ENCODE measurements around the gene PIK3C2G.

The PIK3C2G gene

DNA sequence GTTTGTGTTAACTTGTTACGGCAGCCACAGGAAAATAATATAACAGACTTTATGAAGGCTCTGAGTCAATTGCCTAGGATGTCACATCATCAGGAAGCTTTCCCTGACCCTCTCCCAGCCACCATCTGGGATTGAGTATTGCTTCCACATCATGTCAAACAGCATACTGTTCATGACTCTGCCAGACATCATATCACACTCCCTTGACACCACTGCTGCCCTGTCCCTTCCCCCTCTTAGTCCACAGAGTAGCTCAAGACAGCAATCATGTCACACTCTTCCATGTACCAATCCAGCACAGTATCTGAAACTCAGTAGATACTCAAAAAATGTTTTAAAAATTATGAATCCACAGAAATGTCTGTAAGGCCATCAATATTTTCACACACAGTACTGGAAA is 168.0 kb downstream of the PIK3C2G start:
- Histone ChIP-seq H2AFZ (ENCODE audit: low read depth, low read length) (no peak overlapping the region), H3K4me2 (ENCODE audit: insufficient read depth, low read length) (no peak overlapping the region), H3K27ac (ENCODE audit: low read length) (no peak overlapping the region), H3K79me2 (ENCODE audit: insufficient read depth, low read length) (no peaks in the 10 kb centered on the region), H4K20me1 (ENCODE audit: insufficient read depth, low read length) (no peaks in the 10 kb centered on the region), H3K4me1 (ENCODE audit: insufficient read depth, low read length) (no peaks in the 10 kb centered on the region), H3K36me3 (ENCODE audit: insufficient read depth, low read length) (no peaks in the 10 kb centered on the region), H3K4me3 (ENCODE audit: low read depth in 1 of 2, low read length in 2 of 2) (no peak overlapping the region), H3K27me3 (ENCODE audit: insufficient read depth, low read length, poor library complexity) (no peaks in the 10 kb centered on the region), H3K9ac (ENCODE audit: low read depth, low read length) (no peak overlapping the region), H3K9me3 (ENCODE audit: insufficient read depth, low read length, severe bottlenecking) (no peaks in the 10 kb centered on the region)
- no peak for TF ChIP-seq EZH2 (IDR thresholded peaks at IDR 0.05; ENCODE audit: borderline replicate concordance, low read depth, low read length, severe bottlenecking)
- TF ChIP-seq, protein P1, sequence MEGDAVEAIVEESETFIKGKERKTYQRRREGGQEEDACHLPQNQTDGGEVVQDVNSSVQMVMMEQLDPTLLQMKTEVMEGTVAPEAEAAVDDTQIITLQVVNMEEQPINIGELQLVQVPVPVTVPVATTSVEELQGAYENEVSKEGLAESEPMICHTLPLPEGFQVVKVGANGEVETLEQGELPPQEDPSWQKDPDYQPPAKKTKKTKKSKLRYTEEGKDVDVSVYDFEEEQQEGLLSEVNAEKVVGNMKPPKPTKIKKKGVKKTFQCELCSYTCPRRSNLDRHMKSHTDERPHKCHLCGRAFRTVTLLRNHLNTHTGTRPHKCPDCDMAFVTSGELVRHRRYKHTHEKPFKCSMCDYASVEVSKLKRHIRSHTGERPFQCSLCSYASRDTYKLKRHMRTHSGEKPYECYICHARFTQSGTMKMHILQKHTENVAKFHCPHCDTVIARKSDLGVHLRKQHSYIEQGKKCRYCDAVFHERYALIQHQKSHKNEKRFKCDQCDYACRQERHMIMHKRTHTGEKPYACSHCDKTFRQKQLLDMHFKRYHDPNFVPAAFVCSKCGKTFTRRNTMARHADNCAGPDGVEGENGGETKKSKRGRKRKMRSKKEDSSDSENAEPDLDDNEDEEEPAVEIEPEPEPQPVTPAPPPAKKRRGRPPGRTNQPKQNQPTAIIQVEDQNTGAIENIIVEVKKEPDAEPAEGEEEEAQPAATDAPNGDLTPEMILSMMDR (IDR thresholded peaks at IDR 0.05; ENCODE audit: borderline replicate concordance, extremely low read depth, low read length, poor library complexity, severe bottlenecking) = no peak
- no peak for DNase-seq
- ATAC-seq (ENCODE audit: insufficient read depth, low read depth) = no peak

DNA sequence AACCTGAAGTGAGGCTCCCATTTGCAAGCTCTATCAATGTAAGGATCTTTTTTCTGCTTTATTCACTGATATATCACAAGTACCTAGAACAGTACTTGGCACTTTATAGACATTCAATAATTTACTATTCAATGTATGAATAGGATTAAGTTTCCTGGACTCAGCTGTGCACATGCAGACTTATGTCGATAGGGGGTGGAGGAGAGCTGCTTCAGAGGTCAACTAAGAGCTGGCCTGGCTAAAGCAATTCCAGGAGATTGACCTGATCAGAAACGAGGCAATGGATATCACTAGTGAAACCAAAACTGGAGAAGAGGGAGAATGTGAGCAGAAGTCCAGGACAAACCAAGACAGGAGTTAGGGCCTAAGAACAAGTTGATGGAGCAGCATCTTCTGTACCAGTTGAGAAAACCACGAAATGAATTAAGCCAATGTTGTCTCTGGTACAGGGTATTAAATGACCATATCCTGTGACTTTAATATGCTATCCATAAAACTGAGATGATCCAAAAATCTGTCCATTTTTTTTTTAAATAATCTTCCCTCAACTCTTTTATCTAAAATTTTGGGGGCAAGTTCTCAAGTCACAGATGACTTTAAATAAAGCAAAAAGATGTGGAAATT is 169.2 kb downstream of the PIK3C2G start:
- Histone ChIP-seq H2AFZ (ENCODE audit: low read depth, low read length) (no peak overlapping the region), H3K9ac (ENCODE audit: low read depth, low read length) (no peak overlapping the region), H4K20me1 (ENCODE audit: insufficient read depth, low read length) (no peaks in the 10 kb centered on the region), H3K4me3 (ENCODE audit: low read depth in 1 of 2, low read length in 2 of 2) (no peak overlapping the region), H3K79me2 (ENCODE audit: insufficient read depth, low read length) (no peaks in the 10 kb centered on the region), H3K27ac (ENCODE audit: low read length) (no peak overlapping the region), H3K27me3 (ENCODE audit: insufficient read depth, low read length, poor library complexity) (no peaks in the 10 kb centered on the region), H3K36me3 (ENCODE audit: insufficient read depth, low read length) (no peaks in the 10 kb centered on the region), H3K4me2 (ENCODE audit: insufficient read depth, low read length) (no peak overlapping the region), H3K4me1 (ENCODE audit: insufficient read depth, low read length) (no peaks in the 10 kb centered on the region), H3K9me3 (ENCODE audit: insufficient read depth, low read length, severe bottlenecking) (no peaks in the 10 kb centered on the region)
- TF ChIP-seq, protein P1 (IDR thresholded peaks at IDR 0.05; ENCODE audit: borderline replicate concordance, extremely low read depth, low read length, poor library complexity, severe bottlenecking) = peak; percentile 62
- TF ChIP-seq EZH2 (IDR thresholded peaks at IDR 0.05; ENCODE audit: borderline replicate concordance, low read depth, low read length, severe bottlenecking) = no peak
- DNase-seq = no peak
- peak; percentile 55; the same call in 1 of the 3 replicates for ATAC-seq (ENCODE audit: insufficient read depth, low read depth)

DNA sequence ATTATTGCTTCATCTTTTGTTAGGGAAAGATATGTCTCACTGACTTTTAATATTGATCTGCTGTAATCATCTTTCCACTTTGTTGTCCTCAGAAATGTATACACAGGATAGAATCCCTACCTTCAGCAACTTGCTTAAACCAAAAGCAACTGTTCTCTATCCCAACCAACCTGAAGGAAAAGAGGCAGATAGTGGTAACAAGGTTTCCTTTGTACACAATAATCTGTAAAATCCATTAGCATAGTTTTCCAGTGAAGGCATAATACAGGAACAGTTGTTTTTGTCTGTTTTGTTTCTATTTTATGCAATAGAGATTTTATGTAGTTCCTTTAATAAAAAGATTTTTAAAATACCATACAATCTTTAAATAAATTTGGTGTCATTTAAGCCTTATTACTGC is 170.5 kb downstream of the PIK3C2G start:
- Histone ChIP-seq H3K27me3 (ENCODE audit: insufficient read depth, low read length, poor library complexity) (no peaks in the 10 kb centered on the region), H3K9ac (ENCODE audit: low read depth, low read length) (no peak overlapping the region), H4K20me1 (ENCODE audit: insufficient read depth, low read length) (no peaks in the 10 kb centered on the region), H3K36me3 (ENCODE audit: insufficient read depth, low read length) (no peaks in the 10 kb centered on the region), H2AFZ (ENCODE audit: low read depth, low read length) (no peak overlapping the region), H3K9me3 (ENCODE audit: insufficient read depth, low read length, severe bottlenecking) (no peaks in the 10 kb centered on the region), H3K4me1 (ENCODE audit: insufficient read depth, low read length) (no peaks in the 10 kb centered on the region), H3K27ac (ENCODE audit: low read length) (no peak overlapping the region), H3K4me3 (ENCODE audit: low read depth in 1 of 2, low read length in 2 of 2) (no peak overlapping the region), H3K4me2 (ENCODE audit: insufficient read depth, low read length) (no peak overlapping the region), H3K79me2 (ENCODE audit: insufficient read depth, low read length) (no peaks in the 10 kb centered on the region)
- ATAC-seq (ENCODE audit: insufficient read depth, low read depth) (no peak), DNase-seq (no peak)
- TF ChIP-seq EZH2 (IDR thresholded peaks at IDR 0.05; ENCODE audit: borderline replicate concordance, low read depth, low read length, severe bottlenecking) = no peak
- TF ChIP-seq, protein P1 (IDR thresholded peaks at IDR 0.05; ENCODE audit: borderline replicate concordance, extremely low read depth, low read length, poor library complexity, severe bottlenecking) = no peak

All from DND-41 (cell line).